ENCODE measurements around the gene ZBTB7C. TPM values are rescaled to one million over a fixed set of nuclear protein-coding genes. Genes with fewer than 3 reads are reported as not detected.

The ZBTB7C gene
- total RNA-seq, 2 experiments from 2014 or later: 0.09 TPM; not detected in 1

DNA sequence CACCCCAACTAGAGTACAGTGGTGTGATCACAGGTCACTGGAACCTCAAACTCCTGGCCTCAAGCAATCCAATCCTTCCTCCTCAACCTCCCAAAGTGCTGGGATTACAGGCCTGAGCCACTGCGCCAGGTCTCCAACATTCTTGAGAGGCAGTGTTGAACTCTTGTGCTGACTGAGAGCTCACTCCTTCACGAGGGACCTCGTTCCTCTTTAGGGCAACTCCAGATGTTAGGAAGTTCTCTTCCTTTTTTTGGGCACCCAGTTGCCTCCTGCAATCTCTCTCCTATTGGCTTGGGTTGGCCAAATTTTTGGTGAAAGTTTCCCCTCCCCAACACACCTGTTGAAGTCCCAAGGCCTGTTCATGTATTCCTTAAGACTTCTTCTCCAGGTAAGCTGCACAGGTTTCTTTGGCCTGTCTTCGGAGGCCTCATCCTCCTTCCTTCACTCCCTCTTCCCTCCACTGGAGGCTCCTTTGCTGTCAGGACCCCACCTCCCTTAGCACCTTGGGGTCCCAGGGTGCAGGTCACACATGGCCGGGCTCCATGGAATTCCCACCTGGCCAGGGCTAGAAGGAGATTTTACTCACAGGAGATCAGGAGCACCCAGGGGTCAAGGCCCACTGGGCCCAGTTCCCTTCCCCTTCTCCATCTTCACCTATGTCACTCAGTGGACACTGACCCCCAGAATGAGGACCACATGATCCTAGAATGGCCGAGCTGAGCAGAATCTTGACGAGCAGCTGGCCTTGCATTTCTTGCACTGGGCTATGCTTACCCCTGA, 384.1 kb downstream of the ZBTB7C start:
- Mint-ChIP-seq H3K36me3 (no peaks in the 10 kb centered on the region), H3K27ac (no peak overlapping the region), H3K4me1 (peaks cover 8% of the 10 kb centered on the region), H3K9me3 (ENCODE audit: low read depth) (no peaks in the 10 kb centered on the region), H3K27me3 (peaks cover 12% of the 10 kb centered on the region), H3K4me3 (no peak overlapping the region)
- CTCF ChIA-PET: interaction anchor here (0.8 to 3.5 kb wide), 4 partner anchors 8 to 422 kb away, joined by 3 to 14 read pairs (median 4); no protein-coding TSS in a partner anchor
- DNase-seq: no peak
- no peak for ATAC-seq

DNA sequence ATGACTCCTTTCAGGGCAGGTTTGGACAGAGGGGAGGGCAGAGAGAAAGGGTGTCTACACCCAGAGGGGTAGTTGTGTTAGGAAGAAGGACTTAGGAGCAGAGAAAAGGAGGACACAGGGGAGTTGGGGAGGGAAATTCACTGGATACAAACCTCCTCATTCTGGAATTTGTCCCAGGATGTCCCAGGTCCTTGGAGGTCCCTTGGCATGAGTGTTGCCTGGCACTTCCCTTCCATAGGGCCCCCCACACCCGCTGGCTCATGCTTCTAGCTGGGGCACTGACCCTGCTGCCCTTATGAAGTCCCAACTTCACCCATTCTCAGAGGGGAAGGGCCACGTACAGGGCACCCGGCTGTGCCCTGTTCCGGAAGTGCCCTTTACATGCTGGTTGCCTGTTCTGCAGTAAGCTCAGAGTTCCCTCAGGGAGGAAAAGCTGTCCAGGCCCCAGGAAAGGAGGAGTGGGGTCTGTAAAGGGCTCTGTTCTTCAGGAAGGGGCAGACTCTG, 385.1 kb downstream of the ZBTB7C start:
- Mint-ChIP-seq H3K4me3 (no peak overlapping the region), H3K9me3 (ENCODE audit: low read depth) (no peaks in the 10 kb centered on the region), H3K36me3 (no peaks in the 10 kb centered on the region), H3K4me1 (peaks cover 8% of the 10 kb centered on the region), H3K27ac (no peak overlapping the region), H3K27me3 (peaks cover 18% of the 10 kb centered on the region)
- ATAC-seq (no peak), DNase-seq (no peak)
- CTCF ChIA-PET: interaction anchor here (0.8 to 3.5 kb wide), 4 partner anchors 9 to 423 kb away, joined by 3 to 14 read pairs (median 4); no protein-coding TSS in a partner anchor

DNA sequence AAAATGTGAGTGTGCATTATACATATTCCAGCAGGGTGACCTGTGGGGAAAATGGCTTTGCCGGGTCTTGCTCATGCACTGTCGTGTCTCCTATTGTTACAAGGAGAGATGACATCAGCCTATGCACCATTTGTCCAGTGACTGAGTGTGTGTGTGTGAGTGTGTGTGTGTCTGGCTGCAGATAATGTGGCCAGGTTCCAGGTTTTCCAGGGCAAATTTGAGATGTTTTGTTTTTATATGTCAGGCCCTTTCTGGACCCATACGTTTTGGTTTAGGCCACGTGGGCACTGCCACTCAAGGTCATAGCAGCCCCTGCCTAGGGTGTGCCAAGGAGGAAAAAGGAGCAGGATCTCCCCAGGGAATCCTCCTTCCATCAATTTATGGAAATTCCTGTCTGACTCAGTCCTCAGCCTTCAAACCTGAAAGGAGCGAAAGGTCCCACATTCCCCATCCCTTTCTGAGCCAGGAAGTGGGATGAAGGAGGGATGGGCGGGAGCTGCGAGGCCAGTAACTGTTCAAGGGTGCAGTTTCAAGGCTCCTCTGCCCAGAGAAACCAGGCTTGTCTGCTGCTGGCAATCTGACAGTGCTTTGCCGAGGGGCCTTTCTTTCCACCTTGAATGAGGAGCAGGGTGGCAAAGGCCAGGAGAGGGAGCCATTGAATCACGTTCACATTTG, 385.7 kb downstream of the ZBTB7C start:
- DNase-seq: no peak
- ATAC-seq: no peak
- no peak overlapping the region for H3K27ac Mint-ChIP-seq

DNA sequence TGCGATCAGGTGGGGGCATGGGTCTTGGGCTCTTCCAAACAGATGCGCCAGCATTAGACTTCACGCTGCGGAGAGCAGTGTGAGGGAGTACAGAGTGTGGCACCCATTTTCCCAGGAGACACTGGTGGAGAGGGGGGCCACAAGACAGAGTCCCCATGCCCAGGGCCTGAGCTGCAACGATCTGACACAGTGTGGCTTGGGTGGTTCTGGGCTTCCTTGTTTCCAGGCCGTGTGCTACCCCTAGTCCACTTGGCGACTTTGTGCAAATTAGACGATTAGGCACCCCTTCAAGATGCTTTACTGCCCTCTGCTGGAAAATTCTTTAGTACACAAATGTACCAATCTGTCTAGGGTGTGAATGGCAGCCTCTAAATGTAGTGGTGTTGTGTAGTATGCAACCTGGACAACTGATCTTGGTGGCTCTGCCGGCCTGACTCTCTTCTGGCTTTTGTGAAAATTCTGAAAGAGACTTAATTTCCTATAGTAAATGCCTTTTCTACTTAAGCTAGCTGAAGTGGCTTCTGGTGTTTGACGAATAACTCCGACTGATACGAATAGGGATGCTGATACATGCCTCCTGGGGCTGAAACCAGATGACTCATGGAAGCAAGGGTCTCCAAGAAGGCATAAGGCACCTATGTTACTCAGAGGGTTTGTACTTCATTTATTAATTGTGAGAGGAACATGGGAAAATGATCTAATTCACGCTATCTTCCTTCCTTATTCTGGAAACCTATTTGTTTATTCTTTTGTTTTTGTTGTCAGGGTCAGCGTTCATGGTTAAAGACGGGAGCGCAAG, 386.5 kb downstream of the ZBTB7C start:
- no peaks in the 10 kb centered on the region for H3K36me3 Mint-ChIP-seq

More for the DNA sequence above, 385.7 kb downstream of the ZBTB7C start:
- peaks cover 8% of the 10 kb centered on the region for H3K4me1 Mint-ChIP-seq
- H3K4me3 Mint-ChIP-seq: no peak overlapping the region
- H3K27me3 Mint-ChIP-seq: peaks cover 23% of the 10 kb centered on the region
- CTCF ChIA-PET: interaction anchor here (1.1 to 3.5 kb wide), 3 partner anchors 86 to 251 kb away, joined by 3 to 16 read pairs (median 14); no protein-coding TSS in a partner anchor
- no peaks in the 10 kb centered on the region for H3K36me3 Mint-ChIP-seq
- no peaks in the 10 kb centered on the region for H3K9me3 Mint-ChIP-seq (ENCODE audit: low read depth)

DNA sequence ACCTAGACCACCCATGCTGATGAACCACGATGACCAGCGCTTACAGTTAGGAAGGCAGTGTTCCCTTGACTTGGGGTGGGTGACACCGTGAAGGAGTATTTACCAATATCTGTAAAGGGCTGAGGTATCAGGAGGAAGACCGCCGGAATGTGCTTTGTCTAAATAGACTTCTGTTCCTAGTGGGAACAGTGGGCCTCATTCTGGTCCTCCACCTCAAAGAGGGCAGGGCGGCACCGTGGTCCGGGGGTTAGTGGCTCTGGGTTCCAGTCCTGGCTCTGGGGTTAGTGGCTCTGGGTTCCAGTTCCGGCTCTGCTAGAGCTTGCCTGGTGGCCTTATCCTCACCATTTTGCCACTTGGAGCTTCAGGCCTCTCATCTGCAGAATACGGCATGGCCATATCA, 387.2 kb downstream of the ZBTB7C start:
- H3K4me3 Mint-ChIP-seq: no peak overlapping the region
- H3K4me1 Mint-ChIP-seq: peaks cover 8% of the 10 kb centered on the region
- DNase-seq (no peak), ATAC-seq (no peak)
- peaks cover 35% of the 10 kb centered on the region for H3K27me3 Mint-ChIP-seq
- no peak overlapping the region for H3K27ac Mint-ChIP-seq
- CTCF ChIA-PET: interaction anchor here (1.4 to 2.4 kb wide), 2 partner anchors 249 to 829 kb away, joined by 3 to 16 read pairs; no protein-coding TSS in a partner anchor
- H3K36me3 Mint-ChIP-seq: no peaks in the 10 kb centered on the region
- H3K9me3 Mint-ChIP-seq (ENCODE audit: low read depth): no peaks in the 10 kb centered on the region

More for the DNA sequence above, 386.5 kb downstream of the ZBTB7C start:
- Mint-ChIP-seq H3K27me3 (peaks cover 28% of the 10 kb centered on the region), H3K27ac (no peak overlapping the region), H3K4me3 (no peak overlapping the region), H3K4me1 (peaks cover 8% of the 10 kb centered on the region), H3K9me3 (ENCODE audit: low read depth) (no peaks in the 10 kb centered on the region)
- DNase-seq (no peak), ATAC-seq (peak; percentile 73)
- CTCF ChIA-PET: interaction anchor here (1.4 to 2.4 kb wide), 2 partner anchors 250 to 830 kb away, joined by 3 to 16 read pairs; no protein-coding TSS in a partner anchor

DNA sequence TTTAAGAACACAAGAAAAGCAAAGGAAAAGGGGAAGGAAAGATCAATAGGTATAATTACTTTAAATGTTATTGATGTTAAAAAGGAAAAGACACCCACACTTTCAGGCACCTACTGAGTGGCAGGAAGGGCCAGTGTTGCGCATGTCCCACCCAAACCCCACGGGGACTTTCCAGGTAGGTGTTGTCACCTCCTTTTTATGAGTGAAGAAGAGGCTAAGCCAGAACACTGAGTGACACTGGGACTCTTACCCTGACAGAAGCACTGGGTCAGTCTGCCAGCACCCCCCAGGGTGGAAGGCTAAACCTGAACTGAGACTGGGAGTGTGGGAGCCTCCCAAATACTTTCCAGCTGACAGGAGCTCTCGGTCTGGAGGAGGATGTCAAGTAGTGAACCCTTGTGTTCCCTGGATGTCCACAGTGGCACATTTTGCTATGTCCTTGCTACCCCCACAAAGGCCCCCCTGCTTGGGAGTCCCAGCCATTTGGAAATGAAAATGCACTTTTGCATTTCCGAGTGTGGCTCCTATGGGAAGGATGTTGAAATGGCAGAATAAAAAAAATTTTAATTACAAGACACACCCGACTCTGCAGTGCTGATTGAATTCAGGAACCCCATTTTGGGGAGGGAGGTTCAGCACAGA, 387.8 kb downstream of the ZBTB7C start:
- Mint-ChIP-seq H3K9me3 (ENCODE audit: low read depth) (no peaks in the 10 kb centered on the region), H3K27ac (no peak overlapping the region), H3K36me3 (no peaks in the 10 kb centered on the region), H3K4me1 (peaks cover 8% of the 10 kb centered on the region), H3K27me3 (peaks cover 41% of the 10 kb centered on the region), H3K4me3 (no peak overlapping the region)
- DNase-seq (no peak), ATAC-seq (no peak)
- CTCF ChIA-PET: interaction anchor here (1.4 to 2.4 kb wide), 2 partner anchors 249 to 829 kb away, joined by 3 to 16 read pairs; no protein-coding TSS in a partner anchor

DNA sequence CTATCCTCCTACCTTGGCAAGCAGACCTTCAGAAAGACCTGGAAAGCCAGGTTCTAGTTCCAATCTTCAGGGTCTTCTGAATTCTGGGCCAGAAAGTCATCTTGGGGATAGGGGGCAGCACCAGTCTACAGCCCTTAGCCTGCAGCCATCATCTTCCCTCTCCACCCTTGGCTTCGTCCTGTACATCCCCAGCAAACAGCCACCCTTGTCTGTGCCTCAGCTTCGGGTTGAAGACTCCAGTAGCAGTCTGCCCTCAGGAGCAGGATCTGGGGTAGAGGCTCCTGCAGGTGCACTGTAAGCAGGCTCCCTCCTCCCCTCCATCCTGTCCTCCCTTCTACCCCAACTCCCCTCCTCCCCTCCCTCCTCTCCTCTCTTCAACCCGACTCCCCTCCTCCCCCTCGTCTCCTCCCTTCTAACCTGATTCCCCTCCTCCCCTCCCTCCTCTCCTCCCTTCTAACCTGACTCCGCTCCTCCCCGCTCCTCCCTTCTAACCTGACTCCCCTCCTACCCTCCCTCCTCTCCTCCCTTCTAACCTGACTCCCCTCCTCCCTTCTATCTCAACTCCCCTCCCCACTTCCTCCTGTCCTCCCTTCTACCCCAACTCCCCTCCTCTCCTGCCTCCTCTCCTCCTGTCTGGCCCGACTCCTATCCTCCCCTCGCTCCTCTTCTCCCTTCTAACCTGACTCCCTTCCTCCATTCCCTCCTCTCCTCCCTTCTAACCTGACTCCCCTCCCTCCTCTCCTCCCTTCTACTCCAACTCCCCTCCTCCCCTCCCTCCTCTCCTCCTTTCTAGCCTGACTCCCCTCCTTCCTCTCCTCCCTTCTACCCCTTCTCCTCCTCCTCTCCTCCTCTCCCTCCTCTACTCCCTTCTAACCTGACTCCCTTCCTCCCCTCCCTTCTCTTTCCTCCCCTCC, 388.6 kb downstream of the ZBTB7C start:
- ATAC-seq: no peak
- Mint-ChIP-seq H3K27me3 (peaks cover 40% of the 10 kb centered on the region), H3K4me3 (no peak overlapping the region), H3K36me3 (no peaks in the 10 kb centered on the region), H3K27ac (no peak overlapping the region), H3K4me1 (peaks cover 8% of the 10 kb centered on the region), H3K9me3 (ENCODE audit: low read depth) (no peaks in the 10 kb centered on the region)
- no peak for DNase-seq
- CTCF ChIA-PET: interaction anchor here (1.1 to 2.4 kb wide), 2 partner anchors 13 to 248 kb away, joined by 5 to 16 read pairs; no protein-coding TSS in a partner anchor

DNA sequence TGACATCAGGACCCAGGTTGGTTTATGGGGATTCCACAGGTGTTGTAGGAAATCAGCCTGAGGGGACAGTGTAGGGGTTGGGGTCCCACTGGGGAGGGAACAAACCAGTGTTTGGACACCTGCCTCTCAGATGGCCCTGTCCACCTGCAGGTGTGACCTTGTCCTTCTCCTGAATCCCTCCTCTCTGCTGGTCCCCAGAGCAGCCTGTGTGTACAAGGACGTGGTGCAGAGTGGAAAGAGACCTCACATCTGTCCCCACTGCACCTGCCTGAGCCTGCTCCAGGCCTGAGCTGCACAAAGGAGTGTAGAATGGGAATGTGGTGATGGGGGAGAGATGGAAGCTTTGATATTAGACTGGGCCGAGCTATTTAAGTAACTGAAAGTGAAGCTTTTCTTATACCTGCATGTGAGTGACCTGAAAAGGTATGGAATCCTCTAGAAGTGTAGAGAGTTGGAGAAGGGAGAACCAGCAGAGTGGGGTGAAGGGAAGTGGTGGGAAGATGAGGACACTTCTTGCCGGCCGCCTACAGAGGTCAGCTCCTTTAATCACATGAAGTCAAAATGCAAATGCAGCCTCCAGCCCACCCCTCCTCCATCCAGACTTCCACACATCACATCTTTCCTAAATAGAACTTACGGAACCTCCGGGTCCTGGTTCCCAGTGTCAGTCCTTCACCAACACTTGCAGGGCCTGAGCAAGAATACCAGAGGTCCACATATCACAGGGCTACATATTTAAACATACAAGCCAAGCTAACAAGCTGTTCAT, 389.4 kb downstream of the ZBTB7C start:
- CTCF ChIA-PET: interaction anchor here (1.1 kb wide), 2 partner anchors 12 to 14 kb away, joined by 3 to 5 read pairs; no protein-coding TSS in a partner anchor
- peaks cover 8% of the 10 kb centered on the region for H3K4me1 Mint-ChIP-seq

DNA sequence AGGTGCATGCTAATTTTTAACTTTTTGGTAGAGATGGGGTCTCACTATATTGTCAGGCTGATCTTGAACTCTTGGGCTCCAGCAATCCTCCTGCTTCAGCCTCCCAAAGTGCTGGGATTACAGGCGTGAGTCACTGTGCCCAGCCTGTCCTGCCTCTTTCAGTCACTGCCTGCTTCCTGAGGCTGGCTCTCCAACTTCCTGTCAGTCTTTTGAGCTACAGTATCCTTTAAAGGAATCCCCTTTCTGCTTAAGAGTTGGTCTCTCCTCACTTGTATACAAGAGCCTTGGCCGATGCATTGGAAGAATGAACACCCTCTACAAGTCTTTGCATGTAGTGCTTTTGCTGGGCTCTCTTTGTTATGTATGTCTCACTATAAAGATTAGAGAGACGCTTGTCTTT, 390.3 kb downstream of the ZBTB7C start:
- no peak for ATAC-seq
- CTCF ChIA-PET: interaction anchor here (1.0 to 1.1 kb wide), 2 partner anchors 12 to 15 kb away, joined by 3 read pairs; no protein-coding TSS in a partner anchor
- no peaks in the 10 kb centered on the region for H3K9me3 Mint-ChIP-seq (ENCODE audit: low read depth)
- no peak overlapping the region for H3K4me3 Mint-ChIP-seq
- peaks cover 1% of the 10 kb centered on the region for H3K36me3 Mint-ChIP-seq
- H3K4me1 Mint-ChIP-seq: peaks cover 8% of the 10 kb centered on the region
- peaks cover 47% of the 10 kb centered on the region for H3K27me3 Mint-ChIP-seq
- H3K27ac Mint-ChIP-seq: no peak overlapping the region
- DNase-seq: no peak

More for the DNA sequence above, 389.4 kb downstream of the ZBTB7C start:
- Mint-ChIP-seq H3K9me3 (ENCODE audit: low read depth) (no peaks in the 10 kb centered on the region), H3K4me3 (no peak overlapping the region), H3K27me3 (peaks cover 43% of the 10 kb centered on the region), H3K36me3 (no peaks in the 10 kb centered on the region), H3K27ac (no peak overlapping the region)
- DNase-seq (no peak), ATAC-seq (no peak)

DNA sequence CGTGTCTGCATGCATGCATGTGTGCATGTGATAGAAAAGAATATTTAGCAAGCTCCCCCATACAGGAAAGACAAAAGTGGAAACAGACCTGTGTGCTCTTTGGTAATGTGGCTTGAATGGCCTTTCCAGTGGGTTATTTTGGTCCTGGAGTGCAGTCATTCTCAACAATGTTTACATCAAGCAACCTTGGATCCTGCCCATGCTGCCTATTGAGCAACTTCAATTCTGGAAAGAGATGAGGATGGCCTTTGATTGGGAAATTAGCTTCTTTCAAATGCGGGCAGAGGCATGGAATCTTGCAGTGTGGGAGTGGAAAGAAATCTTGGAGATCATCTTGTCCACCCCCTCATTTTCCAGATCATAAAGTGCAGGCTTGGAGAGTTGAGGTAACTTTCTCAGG, 391.5 kb downstream of the ZBTB7C start:
- peaks cover 1% of the 10 kb centered on the region for H3K36me3 Mint-ChIP-seq
- no peaks in the 10 kb centered on the region for H3K9me3 Mint-ChIP-seq (ENCODE audit: low read depth)
- peaks cover 17% of the 10 kb centered on the region for H3K4me1 Mint-ChIP-seq
- no peak overlapping the region for H3K4me3 Mint-ChIP-seq
- ATAC-seq: no peak
- CTCF ChIA-PET: interaction anchor here (1.4 kb wide), 1 partner anchor 20 kb away, joined by 4 read pairs; no protein-coding TSS in a partner anchor
- H3K27ac Mint-ChIP-seq: no peak overlapping the region
- no peak for DNase-seq
- peaks cover 58% of the 10 kb centered on the region for H3K27me3 Mint-ChIP-seq

DNA sequence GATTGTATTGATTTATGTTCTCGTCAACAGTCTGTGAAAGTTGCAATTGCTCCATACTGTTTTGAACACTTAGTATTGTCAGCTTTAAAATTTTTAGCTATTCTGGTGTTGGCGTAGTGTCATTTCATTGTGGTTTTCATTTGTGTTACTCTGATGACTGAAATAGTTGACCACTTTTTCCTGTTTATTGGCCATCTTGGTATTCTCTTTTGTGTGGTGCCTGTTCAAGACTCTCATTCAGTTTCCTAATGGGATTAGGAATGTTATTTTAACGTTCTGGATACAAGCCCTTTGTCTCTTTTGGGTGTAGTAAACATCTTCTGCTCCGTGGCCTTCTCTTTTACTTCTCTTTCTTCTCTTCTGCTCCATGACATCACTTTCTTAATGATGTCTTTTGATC, 396.0 kb downstream of the ZBTB7C start:
- DNase-seq (no peak), ATAC-seq (no peak)
- Mint-ChIP-seq H3K36me3 (peaks cover 1% of the 10 kb centered on the region), H3K27ac (no peak overlapping the region), H3K4me3 (no peak overlapping the region), H3K27me3 (peaks cover 73% of the 10 kb centered on the region), H3K4me1 (peaks cover 18% of the 10 kb centered on the region), H3K9me3 (ENCODE audit: low read depth) (no peaks in the 10 kb centered on the region)
- CTCF ChIA-PET: no interaction called here
